Body of pancreas (tissue), 4 donors: ENCODE measurements around the gene TMUB1.

Experiments used
- POLR2A ChIP-seq, 3 donors: fragments of 450-650 bp; IDR thresholded peaks; one replicate each; pipeline ENCODE4 v1.6.1; 2016; ENCODE audit warnings: antibody characterized with exemption in 3 of 3, mild to moderate bottlenecking in 2 of 3
- TF ChIP-seq, protein P1 (sequence below), 7 experiments: fragments of 450-650 bp in 4 of 7; fragments of 200-600 bp in 3 of 7; sonication (generic) in 3 of 7; IDR thresholded peaks; one replicate each; pipeline ENCODE4 v1.5.1; 2016 to 2019; ENCODE audit warnings: antibody characterized with exemption in 7 of 7

GRCh38 chr7:151125846-151126481, 42.7 kb upstream of the TMUB1 start:
- TF ChIP-seq, protein P1, sequence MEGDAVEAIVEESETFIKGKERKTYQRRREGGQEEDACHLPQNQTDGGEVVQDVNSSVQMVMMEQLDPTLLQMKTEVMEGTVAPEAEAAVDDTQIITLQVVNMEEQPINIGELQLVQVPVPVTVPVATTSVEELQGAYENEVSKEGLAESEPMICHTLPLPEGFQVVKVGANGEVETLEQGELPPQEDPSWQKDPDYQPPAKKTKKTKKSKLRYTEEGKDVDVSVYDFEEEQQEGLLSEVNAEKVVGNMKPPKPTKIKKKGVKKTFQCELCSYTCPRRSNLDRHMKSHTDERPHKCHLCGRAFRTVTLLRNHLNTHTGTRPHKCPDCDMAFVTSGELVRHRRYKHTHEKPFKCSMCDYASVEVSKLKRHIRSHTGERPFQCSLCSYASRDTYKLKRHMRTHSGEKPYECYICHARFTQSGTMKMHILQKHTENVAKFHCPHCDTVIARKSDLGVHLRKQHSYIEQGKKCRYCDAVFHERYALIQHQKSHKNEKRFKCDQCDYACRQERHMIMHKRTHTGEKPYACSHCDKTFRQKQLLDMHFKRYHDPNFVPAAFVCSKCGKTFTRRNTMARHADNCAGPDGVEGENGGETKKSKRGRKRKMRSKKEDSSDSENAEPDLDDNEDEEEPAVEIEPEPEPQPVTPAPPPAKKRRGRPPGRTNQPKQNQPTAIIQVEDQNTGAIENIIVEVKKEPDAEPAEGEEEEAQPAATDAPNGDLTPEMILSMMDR (IDR thresholded peaks at IDR 0.05) = no peak
- no peak for TF ChIP-seq POLR2A (IDR thresholded peaks at IDR 0.05)
